H1 (cell line): ENCODE results near the gene ZSWIM2. TPM values are rescaled to one million over a fixed set of nuclear protein-coding genes. Genes with fewer than 3 reads are reported as not detected.

ENCODE experiments used
- CTCF ChIA-PET: fragments of 300-600 bp; sonication (Branson Sonifier 250); formaldehyde crosslinking; loops from one replicate; lab custom pipeline; 2021; ENCODE audit not compliant: partially characterized antibody; lab: Charles Lee
- POLR2A ChIA-PET: fragments of 300-600 bp; sonication (Branson Sonifier 250); formaldehyde crosslinking; loops from one replicate; lab custom pipeline; 2021; ENCODE audit warnings: inconsistent platforms; ENCODE audit not compliant: partially characterized antibody; lab: Charles Lee
- DNase-seq, 2 experiments: peaks; one replicate each; pipeline versions ENCODE4 v3.0.0 to v3.0.0-alpha.2; 2010 to 2022; ENCODE audit warnings: low spot score in 2 of 2, low read depth in 1 of 2, mixed read lengths in 1 of 2
- FAIRE-seq: peaks from 2 replicates; lab custom pipeline; 2011; peaks lifted over from hg19 to GRCh38; lab: Jason Lieb, UNC
- H2AFZ ChIP-seq: 2 replicates; pipeline ENCODE4 v1.8.1; 2012; ENCODE audit warnings: low read length, inconsistent platforms
- H2AK5ac ChIP-seq: 2 replicates; pipeline ENCODE4 v1.6.1; 2013; ENCODE audit warnings: low read depth, low read length
- H2BK120ac ChIP-seq: replicated peaks from 2 replicates; pipeline ENCODE3; 2013; ENCODE audit warnings: low read depth, low read length, inconsistent platforms
- H2BK12ac ChIP-seq: 2 replicates; pipeline ENCODE4 v1.6.1; 2013; ENCODE audit warnings: low read depth, low read length
- H2BK15ac ChIP-seq: 2 replicates; pipeline ENCODE4 v1.6.1; 2013; ENCODE audit warnings: low read length
- H2BK20ac ChIP-seq: 2 replicates; pipeline ENCODE4 v1.6.1; 2013; ENCODE audit warnings: low read length
- H2BK5ac ChIP-seq: 2 replicates; pipeline ENCODE4 v1.6.1; 2013; ENCODE audit warnings: low read depth, low read length
- H3K14ac ChIP-seq: 2 replicates; pipeline ENCODE4 v1.6.1; 2013; ENCODE audit warnings: inconsistent platforms; ENCODE audit not compliant: insufficient read length
- H3K18ac ChIP-seq: 2 replicates; pipeline ENCODE4 v1.6.1; 2013; ENCODE audit warnings: low read length; ENCODE audit errors: extremely low read depth
- H3K23ac ChIP-seq: 2 replicates; pipeline ENCODE4 v1.6.1; 2013; ENCODE audit warnings: inconsistent platforms; ENCODE audit not compliant: insufficient read length
- H3K23me2 ChIP-seq: 2 replicates; pipeline ENCODE4 v1.6.1; 2013; ENCODE audit warnings: low read depth, low read length
- H3K27ac ChIP-seq: 2 replicates; pipeline ENCODE4 v1.6.1; 2011; ENCODE audit warnings: low read depth, low read length, inconsistent platforms
- H3K27me3 ChIP-seq, 4 experiments: replicated peaks in 1 of 4; 1 replicate in 1 of 4; 2 replicates in 3 of 4; pipeline versions ENCODE4 v1.6.1 to v1.8.1; 2011 to 2013; ENCODE audit warnings: low read length in 3 of 4, mild to moderate bottlenecking in 3 of 4, inconsistent platforms in 2 of 4, mixed read lengths in 2 of 4, moderate library complexity in 1 of 4; ENCODE audit not compliant: control insufficient read depth in 3 of 4, insufficient read depth in 3 of 4; ENCODE audit errors: extremely low read depth in 1 of 4
- H3K36me3 ChIP-seq, 4 experiments: 2 replicates each; pipeline versions ENCODE4 v1.6.1 to v1.8.1; 2011 to 2013; ENCODE audit warnings: mild to moderate bottlenecking in 4 of 4, low read length in 3 of 4, moderate library complexity in 2 of 4, control low read depth in 1 of 4, inconsistent platforms in 1 of 4; ENCODE audit not compliant: insufficient read depth in 4 of 4, control insufficient read depth in 2 of 4
- H3K4ac ChIP-seq: replicated peaks from 2 replicates; pipeline ENCODE3; 2013; ENCODE audit warnings: low read length, low read depth, mixed read lengths, inconsistent platforms; ENCODE audit not compliant: insufficient read length
- H3K4me1 ChIP-seq, 4 experiments: replicated peaks in 1 of 4; 1 replicate in 1 of 4; 2 replicates in 3 of 4; pipeline versions ENCODE4 v1.6.1 to v1.8.1; 2011 to 2013; ENCODE audit warnings: low read length in 3 of 4, inconsistent platforms in 2 of 4, mixed read lengths in 1 of 4; ENCODE audit not compliant: insufficient read depth in 4 of 4, control insufficient read depth in 3 of 4
- H3K4me2 ChIP-seq, 2 experiments: 2 replicates each; pipeline versions ENCODE4 v1.6.1 to v1.8.1; 2011 to 2013; ENCODE audit warnings: low read depth in 2 of 2, low read length in 2 of 2, control low read depth in 1 of 2, inconsistent platforms in 1 of 2, mild to moderate bottlenecking in 1 of 2; ENCODE audit not compliant: insufficient read depth in 1 of 2
- H3K4me3 ChIP-seq, 4 experiments: fragments of 200-600, 300-600 bp in 1 of 4; sonication (generic), shearing (Covaris generic), sonication (Bioruptor Twin) in 1 of 4; 2 replicates each; pipeline versions ENCODE4 v1.5.1 to v1.8.1; 2011 to 2016; ENCODE audit warnings: low read length in 4 of 4, low read depth in 3 of 4, control low read depth in 2 of 4, inconsistent platforms in 2 of 4, mild to moderate bottlenecking in 2 of 4, mixed read lengths in 1 of 4, moderate library complexity in 1 of 4; ENCODE audit not compliant: insufficient read depth in 2 of 4; ENCODE audit errors: extremely low read depth in 1 of 4
- H3K56ac ChIP-seq: replicated peaks from 2 replicates; pipeline ENCODE3; 2013; ENCODE audit warnings: low read depth, mild to moderate bottlenecking, mixed read lengths, low read length, inconsistent platforms; ENCODE audit not compliant: insufficient read length
- H3K79me1 ChIP-seq: 2 replicates; pipeline ENCODE4 v1.6.1; 2013; ENCODE audit warnings: low read depth, low read length, control low read depth
- H3K79me2 ChIP-seq, 2 experiments: 2 replicates each; pipeline versions ENCODE4 v1.6.1 to v1.8.1; 2012 to 2013; ENCODE audit warnings: low read length in 2 of 2, mild to moderate bottlenecking in 2 of 2, inconsistent platforms in 1 of 2; ENCODE audit not compliant: insufficient read depth in 2 of 2, control insufficient read depth in 1 of 2
- H3K9ac ChIP-seq, 4 experiments: replicated peaks in 1 of 4; 1 replicate in 1 of 4; 2 replicates in 3 of 4; pipeline versions ENCODE4 v1.6.1 to v1.8.1; 2011 to 2013; ENCODE audit warnings: low read depth in 3 of 4, low read length in 3 of 4, control low read depth in 2 of 4, mild to moderate bottlenecking in 2 of 4, moderate library complexity in 2 of 4, inconsistent platforms in 1 of 4; ENCODE audit errors: extremely low read depth in 1 of 4
- H3K9me3 ChIP-seq, 2 experiments: 2 replicates each; pipeline versions ENCODE4 v1.6.1 to v1.8.1; 2012 to 2013; ENCODE audit warnings: mild to moderate bottlenecking in 2 of 2, moderate library complexity in 2 of 2, control low read depth in 1 of 2, inconsistent platforms in 1 of 2, low read depth in 1 of 2, low read length in 1 of 2, mixed read lengths in 1 of 2; ENCODE audit not compliant: insufficient read depth in 2 of 2
- H4K20me1 ChIP-seq, 2 experiments: replicated peaks in 1 of 2; 2 replicates each; pipeline versions ENCODE3 to v1.8.1; 2011 to 2013; ENCODE audit warnings: inconsistent platforms in 2 of 2, low read length in 2 of 2, mild to moderate bottlenecking in 1 of 2; ENCODE audit not compliant: insufficient read depth in 2 of 2, control insufficient read depth in 1 of 2
- H4K5ac ChIP-seq: 2 replicates; pipeline ENCODE4 v1.6.1; 2013; ENCODE audit warnings: low read length, low read depth, mixed read lengths, inconsistent platforms; ENCODE audit not compliant: insufficient read length
- H4K8ac ChIP-seq: 2 replicates; pipeline ENCODE4 v1.8.0; 2013; ENCODE audit warnings: mild to moderate bottlenecking, moderate library complexity, low read length, inconsistent platforms; ENCODE audit not compliant: insufficient read depth; ENCODE audit errors: extremely low read depth
- H4K91ac ChIP-seq: replicated peaks from 2 replicates; pipeline ENCODE3; 2013; ENCODE audit warnings: low read length, mixed read lengths, inconsistent platforms; ENCODE audit not compliant: insufficient read length
- ATF2 ChIP-seq: IDR thresholded peaks from 2 replicates; pipeline ENCODE4 v1.6.1; 2012; ENCODE audit warnings: low read length, inconsistent platforms
- CHD1 ChIP-seq: IDR thresholded peaks from 2 replicates; pipeline ENCODE4 v1.6.1; 2012; ENCODE audit warnings: low read depth, low read length, improper control_type of control experiment
- E2F6 ChIP-seq: IDR thresholded peaks from 2 replicates; pipeline ENCODE4 v1.6.1; 2012; ENCODE audit warnings: inconsistent platforms
- KDM5A ChIP-seq: fragments of 200-600 bp; IDR thresholded peaks from 2 replicates; pipeline ENCODE4 v1.7.1; 2012; ENCODE audit warnings: mild to moderate bottlenecking, low read length, inconsistent platforms, mixed read lengths
- RAD21 ChIP-seq, 2 experiments: IDR thresholded peaks in 1 of 2; conservative IDR thresholded peaks in 1 of 2; 2 replicates each; pipeline ENCODE4 v1.6.1; 2011; ENCODE audit warnings: low read depth in 2 of 2, low read length in 2 of 2, improper control_type of control experiment in 1 of 2, inconsistent platforms in 1 of 2, mild to moderate bottlenecking in 1 of 2, moderate library complexity in 1 of 2
- RNF2 ChIP-seq: fragments of 200-900, 300-1000 bp; sonication (generic); IDR thresholded peaks from 2 replicates; pipeline ENCODE4 v1.7.1; 2016; ENCODE audit warnings: borderline replicate concordance, low read depth, mild to moderate bottlenecking, antibody characterized with exemption, low read length; ENCODE audit not compliant: poor library complexity, severe bottlenecking; ENCODE audit errors: missing control alignments
- SIN3A ChIP-seq, 2 experiments: IDR thresholded peaks in 1 of 2; conservative IDR thresholded peaks in 1 of 2; 2 replicates each; pipeline ENCODE4 v1.6.1; 2011 to 2012; ENCODE audit warnings: low read length in 2 of 2, improper control_type of control experiment in 1 of 2, low read depth in 1 of 2, mild to moderate bottlenecking in 1 of 2
- SP2 ChIP-seq: IDR thresholded peaks from 2 replicates; pipeline ENCODE4 v1.6.1; 2012; ENCODE audit warnings: mild to moderate bottlenecking, low read length, inconsistent platforms
- SUZ12 ChIP-seq: fragments of 200-600 bp; sonication (generic); IDR thresholded peaks from 2 replicates; pipeline ENCODE4 v1.6.1; 2012; ENCODE audit warnings: mild to moderate bottlenecking, inconsistent platforms, low read length, moderate library complexity, mixed read lengths
- TAF1 ChIP-seq: IDR thresholded peaks from 2 replicates; pipeline ENCODE4 v1.6.1; 2011; ENCODE audit warnings: mild to moderate bottlenecking, low read depth, low read length
- WGBS, 2 experiments: shearing (Covaris generic) in 1 of 2; methylation state at CpG; one replicate each; pipeline versions ENCODE4 v1.1.6 to v1.1.7; 2013 to 2015; ENCODE audit warnings: low lambda C conversion rate in 2 of 2, mixed read lengths in 2 of 2, inconsistent platforms in 1 of 2, low coverage in 1 of 2, missing lambda C conversion rate in 1 of 2; ENCODE audit not compliant: insufficient replicate concordance in 2 of 2, insufficient coverage in 1 of 2, insufficient read length in 1 of 2; ENCODE audit errors: extremely low coverage in 1 of 2, missing lambda C conversion rate in 1 of 2; 5-methylcytosine and 5-hydroxymethylcytosine counted together
- polyA plus RNA-seq, 7 experiments: library from polyadenylated mRNA; depleted of rRNA in 3 of 7; stranded (reverse) in 5 of 7; unstranded in 2 of 7; fragments of >200 nt in 5 of 7; fragments of 200-250 nt in 2 of 7; gene quantifications; 1 replicate in 5 of 7; 2 replicates in 1 of 7; 4 replicates in 1 of 7; pipeline versions ENCODE4 v1.2.1 to v1.2.3, GENCODE V29; 2011 to 2013; ENCODE audit warnings: missing spikeins in 2 of 7, mixed read lengths in 2 of 7
- total RNA-seq: library from RNA; stranded (reverse); fragmentation: NEBNext Ultra II Directional; extraction: Animal tissue kit (Norgen Biotek cat#: 25700); gene quantifications from 2 replicates; pipeline ENCODE4 v1.2.1, GENCODE V29; 2021

The ZSWIM2 gene
- total and polyA plus RNA-seq, 2 of the 8 experiments (the other 6 are each of a cell fraction or from before 2014, with no cell fraction given), result not detected

GRCh38 chr2:186852508-186852907 is 3.5 kb upstream of the ZSWIM2 start:
- WGBS, 2 experiments, result 88% methylated on average over 5 of the region's 5 CpGs; no CpG with 5 or more reads in 1 of the 2 experiments
- Histone ChIP-seq H3K4ac (no peak overlapping the region), H3K56ac (no peak overlapping the region), H3K4me3 (no peak overlapping the region), H4K8ac (no peak overlapping the region), H2BK15ac (no peak overlapping the region), H3K27me3 (peaks cover 0 to 5% (median 0%) of the 10 kb centered on the region in 4 experiments; a peak in 2 of 7 replicates), H3K79me2 (no peaks in the 10 kb centered on the region), H3K23me2 (peaks cover 6% of the 10 kb centered on the region), H3K79me1 (no peaks in the 10 kb centered on the region), H2BK5ac (no peak overlapping the region), H2AK5ac (no peak overlapping the region), H2BK120ac (no peak overlapping the region), H3K9ac (no peak overlapping the region), H3K23ac (no peak overlapping the region), H3K36me3 (no peaks in the 10 kb centered on the region), H4K20me1 (no peaks in the 10 kb centered on the region), H2BK12ac (no peak overlapping the region), H3K9me3 (no peaks in the 10 kb centered on the region), H4K91ac (no peak overlapping the region), H3K18ac (no peak overlapping the region), H4K5ac (no peak overlapping the region), H2AFZ (no peak overlapping the region), H2BK20ac (no peak overlapping the region), H3K4me1 (peaks cover 0 to 4% (median 0%) of the 10 kb centered on the region in 4 experiments; a peak in 1 of 7 replicates), H3K14ac (no peak overlapping the region), H3K27ac (no peak overlapping the region), H3K4me2 (no peak overlapping the region)
- ChIA-PET POLR2A (no interaction called here), CTCF (no interaction called here)
- FAIRE-seq, result no peak
- no peak for TF ChIP-seq E2F6
- TF ChIP-seq ATF2, result no peak
- no peak for TF ChIP-seq SUZ12
- TF ChIP-seq SP2, result no peak
- TF ChIP-seq TAF1, result no peak
- no peak for TF ChIP-seq RNF2
- no peak for TF ChIP-seq SIN3A (conservative IDR thresholded peaks at IDR 0.05 in 1 of 2, IDR thresholded peaks at IDR 0.05 in 1 of 2; ENCODE audit: low read depth in 1 of 2, low read length in 2 of 2)
- no peak for TF ChIP-seq RAD21 (IDR thresholded peaks at IDR 0.05 in 1 of 2, conservative IDR thresholded peaks at IDR 0.05 in 1 of 2; ENCODE audit: low read depth in 2 of 2, low read length in 2 of 2)
- TF ChIP-seq CHD1, result no peak
- TF ChIP-seq KDM5A, result no peak
- no peak for DNase-seq
